CD4-positive, alpha-beta memory T cell (primary cell): ENCODE measurements around the gene CDC23. TPM values are rescaled to one million over a fixed set of nuclear protein-coding genes. Genes with fewer than 3 reads are reported as not detected.

Experiments
- CTCF ChIA-PET: fragments of 350-600 bp; sonication (Branson Sonifier 250); formaldehyde crosslinking; loops from one replicate; lab custom pipeline; 2021; ENCODE audit warnings: inconsistent platforms; ENCODE audit not compliant: partially characterized antibody; lab: Charles Lee
- POLR2A ChIA-PET: fragments of 350-600 bp; sonication (Branson Sonifier 250); formaldehyde crosslinking; loops from one replicate; lab custom pipeline; 2021; ENCODE audit not compliant: partially characterized antibody; lab: Charles Lee
- DNase-seq, 5 donors: peaks; one replicate each; pipeline versions ENCODE4 v3.0.0 to v3.0.0-alpha.2; 2020 to 2022; ENCODE audit warnings: mixed read lengths in 1 of 5
- H3K27ac ChIP-seq: one replicate; pipeline ENCODE4 v1.7.0; 2013; ENCODE audit warnings: low read depth, low read length
- H3K27me3 ChIP-seq: 2 replicates; pipeline ENCODE4 v1.7.0; 2013; ENCODE audit warnings: mild to moderate bottlenecking, low read length, moderate library complexity; ENCODE audit not compliant: insufficient read depth
- H3K36me3 ChIP-seq: 2 replicates; pipeline ENCODE4 v1.7.0; 2013; ENCODE audit warnings: mild to moderate bottlenecking, low read length, moderate library complexity; ENCODE audit not compliant: insufficient read depth
- H3K4me1 ChIP-seq: 2 replicates; pipeline ENCODE4 v1.7.0; 2013; ENCODE audit warnings: mild to moderate bottlenecking, low read length, moderate library complexity; ENCODE audit not compliant: insufficient read depth
- H3K4me3 ChIP-seq, 2 donors: one replicate each; pipeline ENCODE4 v1.7.0; 2013; ENCODE audit warnings: low read length in 2 of 2, mild to moderate bottlenecking in 1 of 2
- H3K9me3 ChIP-seq, 2 donors: one replicate each; pipeline ENCODE4 v1.7.0; 2013; ENCODE audit warnings: low read length in 2 of 2, control low read depth in 1 of 2; ENCODE audit not compliant: control insufficient read depth in 1 of 2
- H3K27ac Mint-ChIP-seq, 7 donors: one replicate each; pipeline ENCODE4 v1.8.0; 2020 to 2021; ENCODE audit warnings: mixed read lengths in 7 of 7, mild to moderate bottlenecking in 6 of 7, inconsistent platforms in 3 of 7, moderate library complexity in 3 of 7
- H3K27me3 Mint-ChIP-seq, 2 donors: one replicate each; pipeline ENCODE4 v1.8.0; 2020 to 2021; ENCODE audit warnings: mixed read lengths in 2 of 2
- H3K36me3 Mint-ChIP-seq, 2 donors: one replicate each; pipeline ENCODE4 v1.8.0; 2020 to 2021; ENCODE audit warnings: mixed read lengths in 2 of 2, inconsistent platforms in 1 of 2, mild to moderate bottlenecking in 1 of 2
- H3K4me1 Mint-ChIP-seq, 4 donors: one replicate each; pipeline ENCODE4 v1.8.0; 2020 to 2021; ENCODE audit warnings: mixed read lengths in 4 of 4, mild to moderate bottlenecking in 1 of 4
- H3K4me3 Mint-ChIP-seq, 8 donors: one replicate each; pipeline ENCODE4 v1.8.0; 2020 to 2021; ENCODE audit warnings: mixed read lengths in 8 of 8, mild to moderate bottlenecking in 7 of 8, moderate library complexity in 6 of 8, inconsistent platforms in 3 of 8
- H3K9me3 Mint-ChIP-seq, 8 donors: one replicate each; pipeline ENCODE4 v1.8.0; 2020 to 2021; ENCODE audit warnings: mixed read lengths in 8 of 8, mild to moderate bottlenecking in 5 of 8, inconsistent platforms in 3 of 8, moderate library complexity in 1 of 8
- intact Hi-C: fragments of 100-400 bp; cut with micrococcal nuclease; formaldehyde crosslinking; loops from one replicate; pipeline ENCODE4 v1.15.1; 2023
- polyA plus RNA-seq, 2 donors: library from polyadenylated mRNA; unstranded; fragments of 300-500 nt; fragmentation: Illumina TruSeq; gene quantifications; one replicate each; pipeline ENCODE4 v1.2.3, GENCODE V29; 2021
- total RNA-seq, 2 experiments: library from RNA; stranded (reverse); gene quantifications; one replicate each; pipeline ENCODE4 v1.2.3, GENCODE V29; 2021

Gene CDC23
- total and polyA plus RNA-seq, 4 experiments from 2014 or later = 25.5 to 32.5 (median 29.1) TPM

GRCh38 chr5:138246334-138246733 is 33.2 kb upstream of the CDC23 start:
- Histone ChIP-seq H3K4me1 (peaks cover 11% of the 10 kb centered on the region), H3K4me3 (no peak overlapping the region), H3K9me3 (no peaks in the 10 kb centered on the region), H3K36me3 (no peaks in the 10 kb centered on the region), H3K27me3 (peaks cover 13% of the 10 kb centered on the region), H3K27ac (no peak overlapping the region)
- DNase-seq = no peak
- ChIA-PET CTCF (interaction anchor here (1.1 kb wide), 1 partner anchor 15 kb away, joined by 3 read pairs; no protein-coding TSS in a partner anchor), POLR2A (no interaction called here)
- H3K4me3 Mint-ChIP-seq = no peak overlapping the region
- H3K27me3 Mint-ChIP-seq = peaks cover 16 to 22% of the 10 kb centered on the region in 2 donors
- H3K9me3 Mint-ChIP-seq = no peaks in the 10 kb centered on the region
- intact Hi-C loops = no loop called here
- no peaks in the 10 kb centered on the region for H3K36me3 Mint-ChIP-seq
- H3K4me1 Mint-ChIP-seq = peaks cover 2 to 10% (median 5%) of the 10 kb centered on the region in 4 donors
- no peak overlapping the region for H3K27ac Mint-ChIP-seq

GRCh38 chr5:138245717-138246116 is 32.6 kb upstream of the CDC23 start:
- Mint-ChIP-seq H3K27ac (no peak overlapping the region), H3K36me3 (no peaks in the 10 kb centered on the region), H3K4me1 (peaks cover 7 to 16% (median 11%) of the 10 kb centered on the region in 4 donors), H3K4me3 (no peak overlapping the region), H3K9me3 (no peaks in the 10 kb centered on the region), H3K27me3 (peaks cover 22 to 29% of the 10 kb centered on the region in 2 donors)
- Histone ChIP-seq H3K9me3 (no peaks in the 10 kb centered on the region), H3K27ac (no peak overlapping the region), H3K4me1 (peaks cover 13% of the 10 kb centered on the region), H3K4me3 (no peak overlapping the region), H3K27me3 (peaks cover 19% of the 10 kb centered on the region), H3K36me3 (no peaks in the 10 kb centered on the region)
- CTCF ChIA-PET = interaction anchor here (1.1 kb wide), 1 partner anchor 14 kb away, joined by 3 read pairs; no protein-coding TSS in a partner anchor
- POLR2A ChIA-PET = no interaction called here
- intact Hi-C loops = no loop called here
- no peak for DNase-seq

GRCh38 chr5:138243794-138244193 is 30.7 kb upstream of the CDC23 start:
- Histone ChIP-seq H3K27ac (no peak overlapping the region), H3K4me1 (peaks cover 14% of the 10 kb centered on the region), H3K27me3 (peaks cover 23% of the 10 kb centered on the region), H3K4me3 (no peak overlapping the region), H3K9me3 (no peaks in the 10 kb centered on the region), H3K36me3 (no peaks in the 10 kb centered on the region)
- ChIA-PET POLR2A (no interaction called here), CTCF (no interaction called here)
- peak overlapping the region in 1 of 7 donors; percentile 66 for H3K27ac Mint-ChIP-seq
- H3K36me3 Mint-ChIP-seq = no peaks in the 10 kb centered on the region
- H3K4me3 Mint-ChIP-seq = no peak overlapping the region
- H3K9me3 Mint-ChIP-seq = no peaks in the 10 kb centered on the region
- H3K4me1 Mint-ChIP-seq = peaks cover 10 to 19% (median 14%) of the 10 kb centered on the region in 4 donors
- H3K27me3 Mint-ChIP-seq = peaks cover 33 to 41% of the 10 kb centered on the region in 2 donors
- no peak for DNase-seq
- intact Hi-C loops = no loop called here

- Mint-ChIP-seq H3K9me3 (no peaks in the 10 kb centered on the region), H3K27me3 (peaks cover 37 to 45% of the 10 kb centered on the region in 2 donors), H3K36me3 (no peaks in the 10 kb centered on the region), H3K4me3 (peak overlapping the region in 7 of 8 donors; percentile 43 to 83 (median 65)), H3K4me1 (peaks cover 10 to 19% (median 14%) of the 10 kb centered on the region in 4 donors), H3K27ac (no peak overlapping the region)
- intact Hi-C loops = no loop called here
- Histone ChIP-seq H3K4me3 (no peak overlapping the region), H3K36me3 (no peaks in the 10 kb centered on the region), H3K4me1 (peaks cover 14% of the 10 kb centered on the region), H3K9me3 (no peaks in the 10 kb centered on the region), H3K27ac (no peak overlapping the region), H3K27me3 (peaks cover 23% of the 10 kb centered on the region)
- ChIA-PET CTCF (no interaction called here), POLR2A (no interaction called here)
- DNase-seq = peak in 3 of 5 donors; percentile 6 to 11 (median 9)
Observed at GRCh38 chr5:138241688-138242571, 28.8 kb upstream of the CDC23 start.

- Mint-ChIP-seq H3K36me3 (no peaks in the 10 kb centered on the region), H3K27me3 (peaks cover 39 to 49% of the 10 kb centered on the region in 2 donors), H3K4me3 (peak overlapping the region in 5 of 8 donors; percentile 7 to 83 (median 66)), H3K4me1 (peaks cover 10 to 19% (median 14%) of the 10 kb centered on the region in 4 donors), H3K27ac (no peak overlapping the region), H3K9me3 (no peaks in the 10 kb centered on the region)
- H3K27me3 ChIP-seq = peaks cover 23% of the 10 kb centered on the region
- no peak overlapping the region for H3K27ac ChIP-seq
- H3K9me3 ChIP-seq = no peaks in the 10 kb centered on the region
- CTCF ChIA-PET = no interaction called here
- H3K4me1 ChIP-seq = peaks cover 14% of the 10 kb centered on the region
- intact Hi-C loops = no loop called here
- no peaks in the 10 kb centered on the region for H3K36me3 ChIP-seq
- POLR2A ChIA-PET = no interaction called here
- no peak overlapping the region for H3K4me3 ChIP-seq
- no peak for DNase-seq
Observed at GRCh38 chr5:138240650-138241385, 27.7 kb upstream of the CDC23 start.

GRCh38 chr5:138238034-138238433 is 24.9 kb upstream of the CDC23 start:
- Histone ChIP-seq H3K27ac (no peak overlapping the region), H3K4me1 (peaks cover 14% of the 10 kb centered on the region), H3K9me3 (no peaks in the 10 kb centered on the region), H3K36me3 (no peaks in the 10 kb centered on the region), H3K27me3 (peaks cover 23% of the 10 kb centered on the region), H3K4me3 (no peak overlapping the region)
- no peak for DNase-seq
- ChIA-PET POLR2A (no interaction called here), CTCF (no interaction called here)
- peaks cover 10 to 19% (median 14%) of the 10 kb centered on the region in 4 donors for H3K4me1 Mint-ChIP-seq
- no peak overlapping the region for H3K4me3 Mint-ChIP-seq
- H3K9me3 Mint-ChIP-seq = no peaks in the 10 kb centered on the region
- H3K27me3 Mint-ChIP-seq = peaks cover 36 to 37% of the 10 kb centered on the region in 2 donors
- intact Hi-C loops = no loop called here
- no peaks in the 10 kb centered on the region for H3K36me3 Mint-ChIP-seq
- no peak overlapping the region for H3K27ac Mint-ChIP-seq

- no peak overlapping the region for H3K4me3 Mint-ChIP-seq
- peak overlapping the region in 1 of 7 donors; percentile 55 for H3K27ac Mint-ChIP-seq
- intact Hi-C loops = loop anchor here (5.0 kb wide), 1 partner anchor 63 kb away; no protein-coding TSS in a partner anchor
- CTCF ChIA-PET = no interaction called here
- H3K4me1 Mint-ChIP-seq = no peaks in the 10 kb centered on the region
- H3K27me3 Mint-ChIP-seq = peaks cover 21 to 24% of the 10 kb centered on the region in 2 donors
- H3K4me1 ChIP-seq = no peaks in the 10 kb centered on the region
- no peaks in the 10 kb centered on the region for H3K9me3 ChIP-seq
- no peak overlapping the region for H3K27ac ChIP-seq
- H3K36me3 ChIP-seq = no peaks in the 10 kb centered on the region
- H3K27me3 ChIP-seq = no peaks in the 10 kb centered on the region
- POLR2A ChIA-PET = no interaction called here
- no peaks in the 10 kb centered on the region for H3K36me3 Mint-ChIP-seq
- H3K9me3 Mint-ChIP-seq = no peaks in the 10 kb centered on the region
- no peak for DNase-seq
- no peak overlapping the region for H3K4me3 ChIP-seq
Observed at GRCh38 chr5:138234651-138235050, 21.5 kb upstream of the CDC23 start.
